Measurements from ENCODE around the gene L3HYPDH.
"Not testable (repeated sequence)": the region's sequence is repeated elsewhere in the genome, so short reads cannot be mapped to it uniquely, and the experiment has no call there.

The L3HYPDH gene

GRCh38 chr14:59478540-59478939 lies 5.7 kb downstream of the L3HYPDH start:
- DNase-seq (ENCODE audit: low spot score): no peak

GRCh38 chr14:59475709-59476108 lies 8.5 kb downstream of the L3HYPDH start:
- DNase-seq (ENCODE audit: low spot score): no peak

- DNase-seq (ENCODE audit: low spot score): no peak
Observed at GRCh38 chr14:59474172-59474571, 10.0 kb downstream of the L3HYPDH start.

DNA sequence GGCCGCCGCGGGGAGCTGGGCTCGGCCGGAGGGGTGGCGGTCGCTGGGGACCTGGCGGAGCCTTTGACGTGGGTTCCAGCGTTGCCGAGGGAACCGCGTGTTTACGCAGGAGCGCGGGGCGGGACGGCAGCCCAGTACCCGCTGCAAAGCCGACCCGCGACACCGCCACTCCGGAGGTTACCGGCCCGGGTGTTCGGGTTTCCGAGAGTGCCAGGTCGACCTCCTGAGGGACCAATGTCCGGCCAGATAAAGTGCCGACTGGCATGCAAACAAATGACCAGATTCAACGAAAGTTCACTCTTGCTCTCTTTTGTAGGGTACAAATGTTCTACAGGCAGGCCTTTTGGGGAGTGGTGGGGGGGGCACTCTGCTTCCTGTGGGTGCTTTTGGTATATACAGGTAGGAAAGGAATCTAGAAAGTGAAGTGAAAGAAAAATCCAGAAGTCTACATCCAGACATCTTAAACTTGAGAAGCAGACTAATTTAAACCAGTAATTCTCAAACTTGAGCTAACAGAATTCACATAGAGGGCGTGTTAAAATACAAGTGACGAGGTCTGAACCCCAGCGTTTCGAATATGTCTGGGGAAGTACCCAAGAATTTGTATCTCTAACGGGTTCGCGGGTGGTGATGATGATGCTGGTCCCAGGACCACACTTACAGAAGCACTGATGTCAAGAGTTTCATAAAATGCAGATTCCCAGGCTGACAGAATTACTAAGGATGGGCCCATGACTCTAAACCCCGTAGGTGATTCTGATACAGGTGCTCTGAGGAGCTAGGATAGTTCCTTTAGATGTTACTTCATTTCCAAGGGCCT lies 18.7 kb downstream of the L3HYPDH start, which contains the start of gene GPR135:
GPR135 (minus strand) TSS at position 65 of the 820 bp plus-strand sequence. CDS start 154 bp downstream, outside the sequence.
- no peak for DNase-seq (ENCODE audit: low spot score)

DNA sequence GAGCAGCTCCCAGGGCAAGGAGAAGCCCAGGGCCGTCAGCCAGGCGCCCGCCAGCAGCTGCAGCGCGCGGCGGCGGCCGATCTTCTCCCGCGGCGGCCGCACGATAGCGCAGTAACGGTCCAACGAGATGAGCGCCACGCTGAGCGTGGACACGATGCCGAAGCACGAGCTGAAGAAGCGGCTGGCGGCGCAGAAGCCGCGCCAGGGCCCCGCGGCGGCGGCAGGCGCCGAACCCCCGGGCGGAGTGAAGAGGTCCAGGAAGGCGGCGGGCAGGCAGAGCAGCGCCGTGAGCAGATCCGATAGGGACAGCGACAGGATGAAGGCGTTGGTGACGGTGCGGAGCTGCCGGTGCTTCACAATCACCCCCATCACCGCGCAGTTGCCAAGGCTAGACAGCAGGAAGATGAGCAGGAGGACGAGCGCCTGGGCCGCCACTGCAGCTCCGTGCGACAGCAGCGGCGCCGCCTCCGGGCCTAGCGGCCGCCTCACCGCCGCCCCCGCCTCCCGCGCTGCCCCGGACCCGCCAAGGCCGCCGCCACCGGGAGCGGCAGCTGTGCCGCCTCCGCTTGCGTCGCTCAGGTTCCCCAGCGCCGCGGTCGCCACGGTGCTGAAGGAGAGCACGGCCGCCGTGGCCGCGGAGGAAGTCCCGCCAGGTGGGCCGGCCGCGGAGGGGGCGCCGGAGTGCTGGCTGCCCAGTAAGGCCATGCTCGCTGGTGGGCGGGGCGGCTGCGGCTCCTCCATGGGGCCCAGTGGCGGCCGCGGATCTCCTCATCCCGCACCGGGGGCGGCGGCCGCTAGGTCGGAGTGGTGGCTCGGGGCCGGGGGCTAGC lies 19.5 kb downstream of the L3HYPDH start:
- DNase-seq (ENCODE audit: low spot score): peak; percentile 54

GRCh38 chr14:59463787-59464485 lies 20.3 kb downstream of the L3HYPDH start:
- DNase-seq (ENCODE audit: low spot score): peak; percentile 25

DNA sequence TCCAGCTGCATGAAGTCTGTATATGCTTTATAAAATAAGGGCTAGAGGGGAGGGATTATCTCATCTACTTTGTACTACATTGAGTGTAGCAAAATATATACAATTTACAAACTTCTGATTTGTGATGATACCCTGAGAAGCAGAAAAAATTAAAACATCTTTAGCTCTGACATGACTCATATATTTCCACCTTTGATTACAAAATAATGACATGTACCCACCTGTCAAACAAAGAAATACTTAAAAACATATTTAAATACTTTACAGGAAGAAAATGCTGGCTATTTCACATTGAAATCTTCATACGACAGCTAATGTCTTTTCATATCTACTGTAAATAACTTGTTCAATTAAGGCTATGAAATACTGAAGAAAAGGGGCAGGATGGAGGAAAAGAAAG lies 22.3 kb downstream of the L3HYPDH start:
- no peak for DNase-seq (ENCODE audit: low spot score)

GRCh38 chr14:59460378-59460777 lies 23.8 kb downstream of the L3HYPDH start:
- no peak for DNase-seq (ENCODE audit: low spot score)

- DNase-seq (ENCODE audit: low spot score): no peak
Observed at GRCh38 chr14:59458486-59458885, 25.7 kb downstream of the L3HYPDH start.

GRCh38 chr14:59455411-59455810 lies 28.8 kb downstream of the L3HYPDH start:
- no peak for DNase-seq (ENCODE audit: low spot score)

DNA sequence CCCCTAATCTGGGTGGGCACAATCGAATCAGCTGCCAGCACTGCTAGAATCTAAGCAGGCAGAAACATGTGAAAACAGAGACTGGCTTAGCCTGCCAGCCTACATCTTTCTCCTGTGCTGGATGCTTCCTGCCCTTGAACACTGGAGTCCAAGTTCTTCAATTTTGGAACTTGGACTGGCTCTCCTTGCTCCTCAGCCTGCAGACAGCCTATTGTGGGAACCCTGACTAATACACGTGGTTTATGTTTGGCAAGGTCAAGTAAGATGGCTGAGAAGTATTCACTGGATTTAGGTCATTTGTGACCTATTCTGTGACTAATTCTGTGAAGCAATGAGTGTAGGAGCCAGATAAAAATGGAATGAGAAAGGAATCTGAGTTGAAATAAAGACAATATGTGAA lies 30.1 kb downstream of the L3HYPDH start:
- DNase-seq (ENCODE audit: low spot score): no peak

DNA sequence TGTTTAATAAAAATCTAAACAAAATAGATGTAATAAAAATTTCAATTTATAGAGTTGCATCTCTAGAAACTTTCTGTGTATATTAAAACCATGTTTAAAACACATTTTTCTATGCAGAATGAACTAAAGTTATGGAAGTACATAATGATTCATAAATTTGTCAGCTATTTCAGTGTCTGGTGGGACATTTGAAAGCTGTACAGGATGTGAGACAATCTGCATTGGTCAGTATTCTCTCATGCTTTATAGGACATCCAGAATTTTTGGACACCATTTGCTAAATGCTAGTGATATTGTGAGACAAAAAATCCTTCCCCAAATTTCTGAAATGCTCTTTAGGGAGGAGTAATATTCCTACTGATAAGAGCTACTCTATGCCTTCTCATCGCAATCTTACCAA lies 32.4 kb downstream of the L3HYPDH start:
- DNase-seq (ENCODE audit: low spot score): no peak

DNA sequence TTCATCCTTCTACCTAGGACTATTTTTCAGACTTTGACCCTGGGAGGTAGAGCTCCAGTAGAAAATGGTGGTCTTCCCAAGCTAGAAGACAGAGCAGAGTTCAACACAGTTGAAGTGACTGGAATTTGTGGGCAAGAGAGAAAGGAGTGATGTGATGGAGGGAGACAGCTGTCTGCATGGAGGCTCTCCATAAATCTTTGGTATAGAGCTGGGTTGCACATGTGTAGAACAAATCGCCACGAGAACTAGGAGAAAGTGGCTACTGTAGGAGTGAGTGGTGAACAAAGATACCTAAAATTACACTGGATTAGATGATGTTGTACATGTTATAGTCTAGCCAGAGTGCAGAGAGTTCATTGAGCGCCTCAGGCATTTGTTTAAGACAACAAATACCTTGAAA lies 33.5 kb downstream of the L3HYPDH start:
- no peak for DNase-seq (ENCODE audit: low spot score)

GRCh38 chr14:59448673-59449072 lies 35.5 kb downstream of the L3HYPDH start:
- DNase-seq (ENCODE audit: low spot score): not testable (repeated sequence)

DNA sequence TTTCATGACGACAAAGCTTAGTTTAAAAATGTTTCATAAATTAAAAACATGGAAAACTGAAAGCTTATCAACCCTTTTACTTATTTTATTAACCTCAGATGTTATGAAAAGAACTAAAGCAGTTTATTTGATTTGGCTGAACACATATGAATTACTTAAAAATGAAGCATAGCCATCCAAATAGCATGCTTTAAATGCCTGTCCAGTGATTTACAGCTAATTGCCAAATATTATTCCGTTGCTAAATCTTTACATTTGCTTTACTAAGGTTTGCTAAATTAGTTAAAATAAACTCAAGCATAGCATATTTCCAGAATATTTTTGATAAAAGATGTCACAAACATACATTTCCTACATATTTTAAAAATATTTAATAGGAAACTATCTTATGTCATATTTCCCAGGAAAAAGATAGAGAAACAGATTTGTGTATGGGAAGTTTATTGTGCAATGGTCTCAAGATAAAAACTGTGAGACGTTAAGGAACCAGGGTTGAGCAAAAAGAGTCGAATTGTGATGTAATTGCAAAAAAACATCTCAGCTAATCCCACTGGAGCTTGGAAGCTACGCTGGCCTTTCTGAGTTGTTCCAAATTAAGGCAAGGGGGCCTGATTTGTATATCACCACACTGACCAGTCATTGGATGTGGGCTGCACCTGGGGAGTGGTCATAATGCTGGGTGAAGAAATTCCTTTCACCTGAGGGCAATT lies 44.8 kb downstream of the L3HYPDH start:
- DNase-seq (ENCODE audit: low spot score): no peak

DNA sequence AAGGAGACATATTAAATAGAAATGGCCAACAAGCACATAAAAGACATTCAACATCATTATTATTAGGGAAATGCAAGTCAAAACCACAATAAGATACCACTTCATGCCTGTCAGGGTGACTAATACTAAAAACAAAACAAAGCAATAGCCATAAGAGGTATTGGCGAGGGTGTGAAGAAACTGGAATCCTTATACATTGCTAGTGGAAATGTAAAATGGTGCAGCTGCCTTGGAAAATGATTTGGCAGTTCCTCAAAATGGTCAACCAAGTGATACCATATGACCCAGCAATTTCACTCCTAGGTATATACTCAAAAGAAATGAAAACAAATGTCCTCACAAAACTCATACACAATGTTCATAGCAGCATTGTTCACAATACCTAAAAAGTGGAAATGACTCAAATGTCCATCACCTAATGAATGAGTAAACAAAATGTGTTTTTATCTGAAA lies 46.0 kb downstream of the L3HYPDH start:
- no peak for DNase-seq (ENCODE audit: low spot score)

DNA sequence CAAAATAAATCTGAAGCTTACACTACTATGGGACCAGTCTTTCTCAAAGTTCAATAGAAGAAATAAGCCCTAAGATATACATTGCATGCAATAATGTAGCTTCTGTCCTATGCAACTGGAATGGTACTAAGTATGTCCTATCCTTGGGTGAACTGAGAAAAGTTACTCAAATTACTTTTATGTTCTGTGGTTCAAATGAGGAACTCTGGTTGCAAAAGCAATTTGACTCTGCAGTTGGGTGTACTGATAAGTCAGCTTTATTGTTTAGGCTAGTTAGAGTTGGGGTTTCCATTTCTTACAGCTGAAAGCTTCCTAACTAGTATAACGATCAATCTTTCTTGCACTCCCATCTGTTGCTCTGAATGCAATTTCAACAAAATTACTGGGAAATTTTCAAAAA lies 48.2 kb downstream of the L3HYPDH start:
- DNase-seq (ENCODE audit: low spot score): no peak

DNA sequence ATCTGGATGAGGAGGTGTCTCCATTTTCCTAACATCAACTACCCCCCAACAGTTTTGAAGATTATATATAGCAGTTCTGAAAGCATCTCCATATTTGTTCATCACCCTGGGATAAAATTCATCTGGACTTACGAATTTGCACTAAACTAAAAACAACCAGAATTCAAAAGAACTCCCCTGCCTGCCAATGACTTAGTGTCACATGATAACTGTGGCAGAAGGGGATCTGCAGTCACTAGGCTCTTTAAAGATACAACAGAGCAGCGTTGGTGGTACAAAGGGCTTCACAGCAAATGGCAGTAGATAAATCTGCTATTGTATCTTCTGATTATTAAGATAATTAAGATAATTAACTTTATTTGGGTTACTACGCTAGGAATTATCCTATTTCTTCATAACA lies 49.1 kb downstream of the L3HYPDH start:
- no peak for DNase-seq (ENCODE audit: low spot score)

- no peak for DNase-seq (ENCODE audit: low spot score)
Observed at GRCh38 chr14:59429790-59430189, 54.4 kb downstream of the L3HYPDH start.

DNA sequence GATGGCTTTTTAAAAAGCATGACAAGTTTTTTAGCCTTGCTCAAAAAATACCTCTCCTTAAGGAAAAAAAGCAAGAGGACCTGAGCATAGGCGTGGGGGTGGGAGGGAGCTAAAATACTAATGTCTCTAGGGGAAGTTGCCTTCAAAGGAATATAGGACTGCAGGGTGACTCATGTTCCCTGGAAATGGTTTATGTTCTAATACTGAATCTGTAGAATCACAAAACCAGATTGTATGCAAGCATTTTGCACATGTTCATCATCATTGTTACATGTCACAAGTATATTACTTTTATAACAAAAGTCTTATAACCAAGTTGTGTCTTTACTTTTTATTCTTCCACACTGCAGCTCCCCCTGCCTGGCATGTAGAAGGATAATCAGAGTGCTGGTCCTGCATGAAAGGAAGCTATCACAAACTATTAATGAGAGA lies 55.6 kb downstream of the L3HYPDH start:
- DNase-seq (ENCODE audit: low spot score): no peak

Measured in SK-N-DZ (cell line).